GM18507 (cell line): Measurements from ENCODE around the gene KRTAP10-4.
"Not testable (repeated sequence)": the region's sequence is repeated elsewhere in the genome, so short reads cannot be mapped to it uniquely, and the experiment has no call there.

ENCODE experiments used
- DNase-seq: peaks from one replicate; pipeline ENCODE4 v3.0.0; 2011; ENCODE audit warnings: low read depth; ENCODE audit not compliant: insufficient read length; ENCODE audit errors: extremely low spot score
- FAIRE-seq: peaks from 2 replicates; lab custom pipeline; 2011; peaks lifted over from hg19 to GRCh38; lab: Jason Lieb, UNC

Gene KRTAP10-4

DNA sequence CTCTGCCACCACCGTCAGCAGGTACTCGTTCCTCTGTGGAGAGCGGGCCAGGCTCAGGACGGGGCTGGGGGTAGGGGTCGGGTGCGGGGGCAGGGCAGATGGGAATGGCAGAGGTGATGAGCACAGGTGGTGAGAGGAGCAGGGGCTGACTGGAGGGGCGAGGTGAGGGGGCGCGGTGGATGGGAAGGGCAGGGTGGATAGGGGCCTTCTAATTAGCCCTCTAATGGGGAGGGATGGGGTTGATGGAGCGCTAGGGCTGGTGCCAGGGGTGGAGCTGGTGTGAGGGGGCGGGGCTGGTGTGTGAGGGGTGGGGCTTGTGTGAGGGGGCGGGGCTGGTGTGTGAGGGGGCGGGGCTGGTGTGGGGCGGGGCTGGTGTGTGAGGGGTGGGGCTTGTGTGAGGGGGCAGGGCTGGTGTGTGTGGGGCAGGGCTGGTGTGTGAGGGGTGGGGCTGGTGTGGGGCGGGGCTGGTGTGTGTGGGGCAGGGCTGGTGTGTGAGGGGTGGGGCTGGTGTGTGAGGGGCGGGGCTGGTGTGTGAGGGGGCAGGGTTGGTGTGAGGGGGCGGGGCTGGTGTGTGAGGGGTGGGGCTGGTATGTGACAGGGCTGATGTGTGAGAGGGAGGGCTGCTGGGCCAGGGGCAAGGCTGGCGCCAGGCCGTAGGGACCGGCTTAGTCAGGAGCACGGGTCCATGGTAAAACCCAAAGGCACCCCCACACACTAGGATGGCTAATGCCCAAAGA, 39.5 kb upstream of the KRTAP10-4 start:
- DNase-seq (no peak), FAIRE-seq (no peak)

DNA sequence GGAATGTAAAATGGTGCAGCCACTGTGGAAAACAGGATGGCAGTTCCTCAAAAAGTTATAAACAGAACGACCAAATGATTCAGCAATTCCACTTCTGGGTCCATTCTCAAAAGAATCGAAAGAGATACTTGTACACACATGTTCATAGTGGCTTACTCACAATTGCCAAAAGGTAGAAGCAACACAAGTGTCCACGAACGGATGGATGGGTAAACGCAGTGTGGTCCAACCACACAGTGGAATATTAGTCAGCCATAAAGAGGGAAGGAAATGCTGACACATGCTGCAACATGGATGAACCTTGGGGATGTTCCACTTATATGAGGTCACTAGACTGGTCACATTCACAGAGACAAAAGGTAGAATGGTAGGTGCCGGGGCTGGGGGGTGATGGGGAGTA, 38.8 kb upstream of the KRTAP10-4 start:
- no peak for FAIRE-seq
- DNase-seq, result no peak

DNA sequence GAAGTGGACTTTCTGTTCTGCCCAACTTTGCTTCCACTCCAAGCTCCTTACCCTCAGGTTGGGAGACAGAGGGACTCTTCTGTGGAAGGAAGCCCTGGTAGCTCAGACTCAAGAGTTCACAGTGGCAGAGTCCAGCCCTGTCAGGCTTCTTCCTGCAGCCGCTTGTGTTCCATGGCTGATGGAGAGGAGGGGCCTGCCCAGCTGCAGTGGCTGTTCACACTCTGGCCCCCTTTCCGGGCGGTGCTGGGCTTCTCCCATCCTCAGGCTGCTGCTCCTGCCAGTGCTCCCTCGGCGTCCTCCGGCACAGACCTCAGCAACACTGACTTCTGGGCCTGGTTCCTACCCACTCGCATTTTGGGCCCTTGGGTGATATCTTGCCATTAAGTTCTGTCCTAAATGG, 37.6 kb upstream of the KRTAP10-4 start:
- FAIRE-seq, result no peak
- no peak for DNase-seq

DNA sequence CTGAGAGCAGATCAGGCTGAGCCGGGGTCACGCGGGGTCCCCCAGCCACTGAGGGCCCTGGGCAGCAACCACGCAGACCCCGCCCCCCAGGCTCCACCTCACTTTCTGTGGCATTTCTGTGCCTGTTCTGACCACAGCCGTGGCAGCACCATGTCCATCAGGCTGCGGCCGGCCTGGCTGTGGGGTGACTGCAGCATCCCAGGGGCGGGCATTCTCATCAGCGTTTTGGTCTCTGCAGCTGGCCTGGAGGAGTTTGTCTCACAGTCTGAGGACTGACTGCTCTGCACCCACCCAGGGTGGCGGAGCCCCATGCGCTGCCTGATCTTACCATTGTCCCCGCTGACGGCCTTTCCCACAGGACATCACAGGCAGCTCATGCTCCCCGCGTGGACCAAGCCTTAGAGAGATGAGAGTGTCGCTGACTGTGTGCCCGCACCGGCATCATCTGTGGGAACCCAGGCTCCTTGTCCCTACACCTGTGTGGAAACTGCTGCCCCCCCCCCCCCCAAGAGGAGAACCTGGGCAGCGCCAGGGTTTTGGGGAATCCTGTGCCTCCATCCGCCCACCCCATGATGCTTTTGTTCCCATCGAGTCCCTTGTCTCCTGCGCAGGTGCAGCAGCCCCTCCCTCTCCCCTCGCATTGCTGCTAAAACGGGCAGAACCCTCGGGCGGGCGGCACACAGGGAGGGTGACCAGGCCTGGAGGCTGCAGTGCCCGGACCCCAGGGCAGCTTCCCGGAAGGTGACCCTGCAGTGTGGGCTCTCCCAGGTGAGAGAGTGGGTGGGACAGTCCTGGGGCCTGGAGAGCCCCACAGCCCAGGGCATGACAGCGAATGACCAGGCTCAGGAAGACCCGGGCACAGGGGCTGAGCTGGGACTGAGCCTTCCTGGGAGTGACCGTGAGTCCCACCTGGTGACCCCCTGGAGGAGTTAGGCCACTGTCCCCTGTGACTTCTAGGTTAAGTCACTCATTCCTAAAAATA, 35.3 kb upstream of the KRTAP10-4 start:
- DNase-seq (no peak), FAIRE-seq (no peak)

DNA sequence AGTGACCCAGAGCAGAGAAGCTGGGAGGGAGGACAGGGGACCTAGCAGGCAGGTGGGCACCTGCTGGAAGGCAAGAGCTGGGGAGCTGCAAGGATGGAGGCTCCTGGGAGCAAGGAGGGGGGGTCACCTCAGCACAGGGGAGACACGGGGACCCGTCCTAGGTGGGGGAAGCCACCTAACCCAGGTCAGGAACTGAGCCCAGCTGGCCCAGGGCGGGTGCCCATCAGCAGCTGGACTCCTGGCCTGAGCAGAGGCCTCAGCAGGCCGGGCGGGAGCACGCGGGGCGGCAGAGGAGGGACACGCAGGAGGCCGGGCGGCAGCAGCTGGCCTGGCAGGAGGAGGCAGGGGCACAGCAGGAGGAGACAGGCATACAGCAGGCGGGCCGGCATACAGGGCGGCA, 34.5 kb upstream of the KRTAP10-4 start:
- no peak for DNase-seq
- no peak for FAIRE-seq

DNA sequence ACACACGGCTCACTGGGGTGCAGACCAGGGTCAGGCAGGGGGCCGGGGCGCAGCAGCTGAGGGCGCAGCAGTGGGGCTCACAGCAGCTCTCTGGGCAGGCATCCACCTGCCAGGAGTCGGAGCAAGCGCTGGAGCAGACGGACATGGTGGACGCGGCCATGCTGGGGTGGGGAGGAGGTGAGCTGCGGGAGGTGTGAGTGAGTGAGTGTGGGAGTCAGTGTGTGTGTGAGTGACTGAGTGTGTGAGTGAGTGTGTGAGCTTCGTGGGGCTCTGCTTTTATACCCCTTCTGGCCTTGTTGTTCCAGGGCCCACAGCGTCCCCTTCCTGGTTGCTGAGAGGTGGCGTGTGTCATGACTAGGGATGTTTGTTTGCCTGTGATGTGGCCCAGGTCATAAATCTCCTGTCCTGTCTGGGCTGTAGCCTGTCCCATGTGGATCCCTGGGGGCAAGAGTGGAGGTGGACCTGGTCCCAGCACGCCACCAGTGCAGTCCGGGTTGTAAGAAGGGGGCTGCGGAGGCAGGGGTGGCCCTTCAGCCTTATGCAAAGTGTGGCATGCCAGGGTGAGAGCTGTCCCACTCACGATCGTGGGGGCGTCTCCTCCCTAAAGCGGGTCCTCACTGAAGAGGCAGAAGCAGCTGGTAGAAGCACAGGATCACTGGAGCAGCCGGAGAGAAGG, 33.4 kb upstream of the KRTAP10-4 start, which contains the start of gene KRTAP10-1:
Gene KRTAP10-1, minus strand, starts transcription at position 205 of the 676 bp plus-strand sequence. Its CDS starts 45 bp downstream, at position 160.
- DNase-seq (no peak), FAIRE-seq (no peak)

DNA sequence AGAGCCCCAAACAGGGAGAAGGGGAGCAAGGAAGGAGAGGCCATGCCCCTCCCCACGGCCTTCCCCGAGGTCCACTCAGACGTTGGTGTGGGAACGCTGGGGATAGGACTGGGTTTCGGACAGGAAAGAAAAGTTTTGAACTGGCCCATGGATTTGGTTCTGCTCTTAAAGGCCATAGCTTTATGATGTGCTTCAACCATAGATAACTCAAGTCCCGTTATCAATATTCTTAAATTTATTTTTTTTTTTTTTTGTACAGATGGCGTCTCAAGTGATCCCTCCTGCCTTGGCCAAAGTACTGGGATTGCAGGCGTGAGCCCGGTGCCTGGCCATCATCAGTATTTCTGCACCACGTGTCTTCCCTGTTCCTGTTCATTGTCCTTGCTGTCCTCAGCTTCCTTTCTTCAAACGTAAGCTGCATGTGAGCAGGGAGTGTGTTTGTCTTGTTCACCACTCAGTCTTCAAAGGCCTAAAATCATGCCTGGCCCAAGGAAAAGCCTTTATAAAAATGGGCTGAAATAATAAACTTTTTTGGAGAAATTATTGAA, 32.7 kb upstream of the KRTAP10-4 start:
- FAIRE-seq (no peak), DNase-seq (no peak)

DNA sequence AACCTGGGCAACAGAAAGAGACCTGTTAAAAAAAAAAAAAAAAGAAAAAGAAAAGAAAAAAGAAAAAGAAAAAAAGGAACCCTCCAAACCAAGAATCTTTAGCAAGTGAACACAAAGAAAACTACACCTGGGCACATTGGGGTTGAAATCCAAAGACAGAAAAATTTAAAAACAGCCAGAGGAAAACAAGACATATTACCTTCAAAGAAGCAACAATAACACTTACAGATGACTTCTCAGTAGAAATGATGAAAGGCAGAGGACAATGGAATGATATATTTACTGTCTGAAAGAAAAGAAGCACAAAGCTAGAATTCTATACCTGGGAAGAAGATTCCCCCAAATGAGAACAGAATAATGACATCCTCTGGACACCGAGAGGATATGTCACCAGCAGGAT, 30.8 kb upstream of the KRTAP10-4 start:
- no peak for FAIRE-seq
- no peak for DNase-seq

DNA sequence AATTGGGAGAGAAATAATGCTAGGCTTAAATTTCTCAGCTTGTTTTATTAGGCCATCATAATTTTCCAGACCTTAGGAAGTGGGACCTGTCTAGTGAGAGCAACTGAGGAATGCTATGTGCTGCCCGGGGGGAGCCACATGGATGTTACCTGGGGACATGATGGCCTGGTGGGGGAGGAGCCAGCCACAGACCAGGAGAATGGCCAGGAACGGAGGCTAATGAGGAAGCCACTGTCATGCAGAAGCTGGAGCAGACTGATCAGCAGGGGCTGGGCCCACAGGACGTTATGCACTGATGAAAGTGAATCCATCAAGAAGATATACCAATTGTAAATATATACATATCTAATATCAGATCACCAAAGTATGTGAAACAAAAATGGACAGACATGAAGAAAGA, 29.0 kb upstream of the KRTAP10-4 start:
- FAIRE-seq, result no peak
- no peak for DNase-seq

DNA sequence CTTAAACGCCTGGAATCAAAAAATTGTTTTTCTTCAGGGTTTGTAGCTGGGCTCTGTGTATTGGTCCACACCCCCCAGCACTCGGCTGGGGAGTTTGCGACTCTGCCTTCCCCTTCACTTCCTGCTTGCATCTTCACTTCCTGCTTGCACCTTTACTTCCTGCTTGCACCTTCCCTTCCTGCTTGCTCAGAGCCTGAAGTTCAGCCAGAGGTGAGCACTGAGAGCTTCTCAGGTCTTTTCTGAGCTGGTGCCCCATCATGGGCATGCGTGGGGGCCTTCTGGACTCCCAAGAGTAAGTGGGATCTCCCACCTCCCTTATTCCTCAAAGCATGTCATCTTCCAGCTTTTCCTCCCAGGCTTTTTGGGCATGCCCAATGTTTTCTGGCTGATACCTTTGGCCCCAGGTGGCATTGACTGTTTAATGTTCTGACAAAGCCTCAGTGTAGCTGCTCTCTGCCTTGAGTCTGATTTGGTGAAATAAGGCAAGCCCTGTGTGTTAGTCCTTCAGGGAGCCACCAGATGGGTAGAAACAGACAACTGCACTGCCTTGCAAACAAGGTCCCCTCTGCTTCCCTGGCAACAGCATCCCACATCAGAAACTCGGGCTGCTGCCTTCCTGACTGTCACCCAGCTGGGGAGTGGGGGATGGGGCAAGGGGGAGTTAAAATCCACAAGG, 25.7 kb upstream of the KRTAP10-4 start:
- DNase-seq (no peak), FAIRE-seq (no peak)

DNA sequence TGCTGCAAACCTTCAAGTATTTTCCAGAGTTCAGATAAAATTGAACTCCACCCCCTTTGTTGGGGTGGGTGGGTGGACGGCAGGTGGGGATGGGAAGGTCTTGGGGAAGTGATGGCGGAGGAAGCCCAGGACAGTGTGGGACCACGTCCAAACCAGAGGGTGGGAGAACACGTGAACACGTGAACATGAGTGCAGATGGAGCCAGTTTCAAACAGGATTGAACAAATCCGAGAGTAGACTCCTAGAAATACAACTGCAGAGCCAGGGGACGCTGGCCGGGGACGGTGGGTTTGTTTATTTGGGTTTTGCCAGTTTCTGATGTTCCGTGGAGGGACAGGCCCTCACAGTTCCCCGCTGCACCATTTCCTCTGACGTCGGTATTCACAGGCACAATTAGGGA, 25.1 kb upstream of the KRTAP10-4 start:
- DNase-seq, result no peak
- no peak for FAIRE-seq

DNA sequence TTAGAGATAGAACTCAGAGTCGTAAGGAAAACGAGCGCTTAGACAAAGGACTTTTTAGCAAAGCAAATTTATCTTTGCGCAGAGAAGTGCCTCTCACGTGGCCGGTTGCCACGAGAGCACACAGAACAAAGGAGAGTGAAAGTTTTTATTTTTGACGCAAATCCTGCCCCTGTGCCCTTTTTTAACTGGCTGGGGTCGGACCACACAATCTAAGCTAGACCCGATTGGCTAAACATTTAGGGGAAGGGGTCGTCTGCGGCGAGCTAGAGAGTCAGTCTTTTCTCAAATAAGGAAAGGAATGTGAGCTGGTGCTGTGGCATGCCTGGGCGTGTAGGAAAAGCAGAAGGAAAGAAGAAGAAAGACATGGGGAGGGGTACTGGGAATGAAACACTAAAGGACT, 24.6 kb upstream of the KRTAP10-4 start:
- FAIRE-seq (no peak), DNase-seq (no peak)

DNA sequence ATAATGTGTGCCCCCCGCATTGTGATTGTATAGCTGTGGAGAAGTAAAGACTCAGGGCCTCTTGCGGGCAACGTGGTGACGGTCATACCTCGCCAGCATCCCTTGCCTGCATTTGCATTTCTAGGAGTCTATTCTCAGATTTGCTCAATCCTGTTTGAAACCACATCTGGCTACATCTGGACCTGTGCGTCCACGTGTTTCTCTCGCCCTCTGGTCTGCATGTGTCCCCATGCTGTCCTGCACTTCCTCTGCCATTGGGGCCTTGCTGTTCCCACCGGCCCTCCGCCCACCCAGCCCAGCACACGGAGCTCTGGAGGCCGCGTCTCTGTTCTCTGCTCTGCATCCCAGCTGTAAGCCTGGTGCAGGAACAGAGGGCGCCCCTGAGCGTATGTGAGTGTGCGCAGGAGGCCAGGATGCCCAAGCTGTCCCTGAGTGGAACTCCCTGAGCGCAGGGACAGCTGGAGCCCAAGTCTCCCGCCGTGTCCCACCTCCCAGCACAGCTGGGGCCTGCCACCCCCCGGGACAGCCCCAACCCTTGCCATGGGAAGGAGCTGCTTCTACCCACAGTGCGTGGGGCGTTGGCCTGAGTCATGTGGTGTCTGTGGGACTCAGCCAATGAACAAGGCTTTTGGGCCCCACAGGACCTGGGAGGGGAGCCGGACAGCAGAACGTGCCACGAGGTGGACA, 23.9 kb upstream of the KRTAP10-4 start:
- no peak for FAIRE-seq

DNA sequence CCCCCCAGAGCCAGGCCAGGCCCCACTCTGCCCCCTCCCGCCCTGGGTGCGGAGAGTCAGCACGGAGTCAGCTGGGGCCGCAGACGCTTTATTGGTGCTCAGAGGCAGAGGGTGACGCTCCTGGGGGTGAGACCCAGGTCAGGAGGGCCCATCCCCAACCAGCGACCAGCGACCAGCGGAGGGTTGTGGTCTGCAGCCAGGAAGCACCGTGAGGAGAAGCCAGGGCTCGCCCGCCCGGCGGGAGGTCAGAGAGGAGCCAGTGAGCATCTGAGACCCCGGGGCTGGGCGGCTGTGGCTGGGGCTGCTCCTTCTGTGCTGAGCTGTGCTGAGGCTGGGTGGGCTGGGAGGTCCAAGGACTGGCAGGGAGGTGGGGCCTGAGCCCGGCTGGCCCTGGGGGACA, 23.2 kb upstream of the KRTAP10-4 start:
- not testable (repeated sequence) for DNase-seq, FAIRE-seq

More for the DNA sequence above, 23.9 kb upstream of the KRTAP10-4 start:
- no peak for DNase-seq

DNA sequence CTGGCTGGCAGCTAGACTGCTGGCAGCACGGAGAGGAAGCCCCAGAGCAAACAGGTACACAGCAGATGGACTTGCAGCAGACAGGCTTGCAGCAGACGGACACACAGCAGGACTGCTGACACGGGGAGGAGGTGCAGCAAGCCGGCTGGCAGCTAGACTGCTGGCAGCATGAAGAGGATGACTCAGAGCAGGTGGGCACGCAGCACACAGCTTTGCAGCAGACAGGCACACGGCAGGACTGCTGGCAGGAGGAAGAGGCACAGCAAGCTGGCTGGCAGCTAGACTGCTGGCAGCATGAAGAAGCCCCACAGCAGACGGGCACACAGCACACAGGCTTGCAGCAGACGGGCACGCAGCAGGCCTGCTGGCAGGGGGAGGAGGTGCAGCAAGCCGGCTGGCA, 22.7 kb upstream of the KRTAP10-4 start:
- no peak for DNase-seq
- FAIRE-seq, result no peak

DNA sequence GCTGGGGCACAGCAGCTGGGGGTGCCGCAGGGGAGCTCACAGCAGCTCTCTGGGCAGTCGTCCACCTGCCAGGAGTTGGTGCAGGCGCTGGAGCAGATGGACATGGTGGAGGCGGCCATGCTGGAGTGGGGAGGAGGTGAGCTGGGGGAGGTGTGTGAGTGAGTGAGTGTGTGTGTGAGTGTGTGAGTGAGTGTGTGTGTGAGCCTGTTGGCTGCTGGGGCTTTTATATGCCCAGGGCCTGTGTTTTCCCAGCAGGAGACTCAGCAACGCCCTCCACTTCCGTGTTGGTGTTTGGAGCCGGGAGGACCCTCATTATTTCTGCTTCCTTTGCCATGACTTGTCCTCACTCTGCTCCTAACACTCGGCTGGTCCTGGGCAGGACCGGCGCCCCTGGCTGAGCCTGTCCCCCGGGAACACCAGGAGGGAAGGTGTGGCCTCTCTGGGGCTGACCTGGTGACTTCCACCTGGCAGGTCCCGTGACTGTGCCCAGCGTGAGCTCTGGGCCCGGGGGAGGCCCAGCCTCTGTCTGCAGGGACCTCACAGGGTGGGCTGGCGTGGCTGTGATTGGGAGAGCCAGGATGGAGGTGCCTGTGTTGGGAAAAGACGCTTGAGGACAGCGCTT, 22.1 kb upstream of the KRTAP10-4 start, which contains the start of gene KRTAP10-2:
Gene KRTAP10-2, minus strand, starts transcription at position 166 of the 622 bp plus-strand sequence. Its CDS starts 47 bp downstream, at position 119.
- FAIRE-seq (no peak), DNase-seq (no peak)

DNA sequence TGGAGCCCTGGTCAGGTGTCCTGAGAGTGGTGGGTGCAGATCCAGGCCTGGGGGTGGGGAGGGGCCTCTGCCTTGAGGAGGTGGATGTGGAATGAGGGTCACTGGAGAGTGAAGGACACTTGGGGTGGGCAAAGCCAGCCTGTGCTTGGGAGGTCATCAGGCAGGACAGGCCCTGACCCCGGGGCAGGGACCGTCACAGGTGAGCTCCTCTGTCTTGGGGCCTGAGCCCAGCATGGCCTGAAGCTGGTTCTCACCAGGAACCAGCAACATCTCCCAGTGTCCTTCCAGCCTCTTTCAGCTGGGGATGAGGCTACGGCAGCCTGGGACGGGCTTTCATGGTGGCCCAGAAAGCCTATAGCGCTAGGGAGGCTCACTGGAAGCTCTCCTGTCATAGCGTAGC, 21.4 kb upstream of the KRTAP10-4 start:
- DNase-seq (no peak), FAIRE-seq (no peak)

DNA sequence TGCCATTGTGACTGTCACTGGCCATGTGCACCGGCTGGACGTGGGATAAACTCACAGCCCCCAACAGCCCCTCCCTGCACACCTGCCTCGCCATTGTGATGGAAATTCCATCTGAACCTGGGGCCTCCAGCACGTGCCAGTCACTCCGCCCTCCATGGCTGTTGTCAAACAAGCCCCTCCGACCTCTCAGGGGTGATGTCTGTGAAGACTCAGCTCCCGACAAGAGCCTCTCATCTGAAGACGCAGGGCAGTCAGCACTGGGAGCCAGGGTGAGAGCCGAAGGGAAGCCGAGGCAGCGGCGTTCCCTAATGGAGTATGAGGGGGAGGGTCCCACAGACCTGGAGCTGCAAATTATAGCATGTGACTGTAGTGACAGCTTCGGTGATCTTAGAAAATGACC, 20.8 kb upstream of the KRTAP10-4 start:
- FAIRE-seq, result no peak

More for the DNA sequence above, 20.8 kb upstream of the KRTAP10-4 start:
- no peak for DNase-seq
